Amniotic stem cell (primary cell): ENCODE measurements around the gene PTGDR.

Source experiments
- DNase-seq: peaks from one replicate; lab custom pipeline; 2025; lab: John Stamatoyannopoulos, UW

Gene PTGDR, protein sequence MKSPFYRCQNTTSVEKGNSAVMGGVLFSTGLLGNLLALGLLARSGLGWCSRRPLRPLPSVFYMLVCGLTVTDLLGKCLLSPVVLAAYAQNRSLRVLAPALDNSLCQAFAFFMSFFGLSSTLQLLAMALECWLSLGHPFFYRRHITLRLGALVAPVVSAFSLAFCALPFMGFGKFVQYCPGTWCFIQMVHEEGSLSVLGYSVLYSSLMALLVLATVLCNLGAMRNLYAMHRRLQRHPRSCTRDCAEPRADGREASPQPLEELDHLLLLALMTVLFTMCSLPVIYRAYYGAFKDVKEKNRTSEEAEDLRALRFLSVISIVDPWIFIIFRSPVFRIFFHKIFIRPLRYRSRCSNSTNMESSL

DNA sequence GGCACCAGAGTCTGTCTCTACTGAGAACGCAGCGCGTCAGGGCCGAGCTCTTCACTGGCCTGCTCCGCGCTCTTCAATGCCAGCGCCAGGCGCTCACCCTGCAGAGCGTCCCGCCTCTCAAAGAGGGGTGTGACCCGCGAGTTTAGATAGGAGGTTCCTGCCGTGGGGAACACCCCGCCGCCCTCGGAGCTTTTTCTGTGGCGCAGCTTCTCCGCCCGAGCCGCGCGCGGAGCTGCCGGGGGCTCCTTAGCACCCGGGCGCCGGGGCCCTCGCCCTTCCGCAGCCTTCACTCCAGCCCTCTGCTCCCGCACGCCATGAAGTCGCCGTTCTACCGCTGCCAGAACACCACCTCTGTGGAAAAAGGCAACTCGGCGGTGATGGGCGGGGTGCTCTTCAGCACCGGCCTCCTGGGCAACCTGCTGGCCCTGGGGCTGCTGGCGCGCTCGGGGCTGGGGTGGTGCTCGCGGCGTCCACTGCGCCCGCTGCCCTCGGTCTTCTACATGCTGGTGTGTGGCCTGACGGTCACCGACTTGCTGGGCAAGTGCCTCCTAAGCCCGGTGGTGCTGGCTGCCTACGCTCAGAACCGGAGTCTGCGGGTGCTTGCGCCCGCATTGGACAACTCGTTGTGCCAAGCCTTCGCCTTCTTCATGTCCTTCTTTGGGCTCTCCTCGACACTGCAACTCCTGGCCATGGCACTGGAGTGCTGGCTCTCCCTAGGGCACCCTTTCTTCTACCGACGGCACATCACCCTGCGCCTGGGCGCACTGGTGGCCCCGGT, at the start of gene PTGDR:
TSS of gene PTGDR (plus strand) at position 198 of the 778 bp plus-strand sequence. CDS start at position 315, 117 bp downstream.
- no peak for DNase-seq

DNA sequence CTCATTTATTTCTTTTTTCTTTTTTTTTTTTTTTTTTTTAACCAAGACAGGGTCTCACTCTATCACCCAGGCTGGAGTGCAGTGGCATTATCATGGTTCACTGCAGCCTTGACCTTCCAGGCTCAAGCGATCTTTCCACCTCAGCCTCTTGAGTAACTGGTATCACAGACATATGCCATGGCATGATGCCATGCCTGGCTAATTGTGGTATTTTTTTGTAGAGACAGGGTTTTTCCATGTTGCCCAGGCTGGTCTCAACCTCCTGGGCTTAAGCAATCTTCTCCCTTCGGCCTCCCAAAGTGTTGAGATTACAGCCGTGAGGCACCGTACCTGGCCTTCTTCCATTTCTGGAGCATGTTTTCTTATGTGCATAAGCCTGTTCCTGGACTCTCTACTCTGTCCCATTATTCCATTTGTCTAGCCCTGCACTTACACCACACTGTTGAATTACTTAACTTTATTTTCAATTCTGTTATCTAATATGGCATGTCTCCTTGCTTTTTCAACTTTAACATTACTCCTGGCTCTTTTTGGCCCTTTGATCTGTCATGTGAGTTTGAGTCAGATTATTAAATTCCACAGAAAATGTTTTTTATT, 47.9 kb upstream of the PTGDR start:
- no peak for DNase-seq

DNA sequence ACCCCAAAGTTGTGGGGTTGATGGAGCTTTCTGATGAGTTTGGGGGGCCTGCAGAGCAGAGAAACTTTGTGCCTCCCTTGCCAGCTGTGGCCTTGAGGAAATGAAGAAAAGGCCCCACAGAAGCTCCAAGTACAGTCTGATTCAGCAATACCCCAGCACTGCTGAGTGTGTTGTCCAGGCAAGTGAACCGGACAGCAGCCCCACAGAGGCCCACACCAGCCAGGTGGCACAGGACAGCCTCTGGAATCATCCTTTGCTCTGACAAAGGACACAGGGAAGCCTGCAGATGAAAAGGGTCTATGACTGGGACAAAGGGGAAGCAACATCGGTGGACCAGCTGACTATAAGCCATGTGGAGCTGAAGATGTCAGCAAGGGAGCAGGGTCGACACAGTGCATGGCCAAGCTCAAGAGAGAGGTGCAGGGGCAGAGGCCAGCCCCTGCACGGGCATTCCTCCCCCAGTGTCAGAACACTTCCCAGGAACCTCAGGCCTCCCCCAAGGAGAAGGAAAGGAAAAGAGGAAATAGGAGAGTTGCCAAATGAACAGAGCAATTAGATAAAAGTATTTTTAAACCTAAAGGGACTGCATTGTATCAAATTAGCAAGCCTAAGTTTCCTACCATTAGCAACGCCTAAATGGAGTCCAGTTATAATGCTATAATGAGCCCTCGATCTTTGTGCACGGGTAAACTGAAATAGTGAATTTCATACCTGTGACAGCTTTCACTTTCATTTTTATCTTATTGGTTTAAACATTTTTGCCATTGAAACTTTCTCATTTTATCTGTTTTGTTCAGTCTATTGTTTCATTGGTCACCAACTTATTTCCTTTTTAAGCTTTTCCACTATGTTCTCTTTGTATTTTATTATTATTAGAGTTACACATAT, 46.3 kb upstream of the PTGDR start:
- no peak for DNase-seq

DNA sequence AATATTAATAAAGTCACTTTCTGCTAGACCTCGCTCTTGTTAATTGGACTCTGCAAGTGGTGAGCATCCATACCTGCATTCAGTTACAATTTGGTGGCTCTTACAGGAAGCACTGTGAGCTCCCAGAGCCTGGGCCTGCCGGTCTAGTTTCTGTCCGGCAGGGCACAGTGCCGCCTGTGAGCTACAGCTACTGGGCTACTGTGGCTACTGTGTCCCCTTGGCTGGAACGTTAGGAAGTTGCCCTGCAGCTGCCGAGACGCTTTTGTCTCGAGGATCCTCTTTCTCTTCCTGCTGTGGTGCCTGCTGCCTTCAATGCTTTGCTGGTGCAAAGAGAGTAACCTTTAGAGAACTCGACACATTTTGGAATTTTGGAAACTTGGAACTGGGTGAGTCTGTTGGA, 44.6 kb upstream of the PTGDR start:
- DNase-seq = no peak

DNA sequence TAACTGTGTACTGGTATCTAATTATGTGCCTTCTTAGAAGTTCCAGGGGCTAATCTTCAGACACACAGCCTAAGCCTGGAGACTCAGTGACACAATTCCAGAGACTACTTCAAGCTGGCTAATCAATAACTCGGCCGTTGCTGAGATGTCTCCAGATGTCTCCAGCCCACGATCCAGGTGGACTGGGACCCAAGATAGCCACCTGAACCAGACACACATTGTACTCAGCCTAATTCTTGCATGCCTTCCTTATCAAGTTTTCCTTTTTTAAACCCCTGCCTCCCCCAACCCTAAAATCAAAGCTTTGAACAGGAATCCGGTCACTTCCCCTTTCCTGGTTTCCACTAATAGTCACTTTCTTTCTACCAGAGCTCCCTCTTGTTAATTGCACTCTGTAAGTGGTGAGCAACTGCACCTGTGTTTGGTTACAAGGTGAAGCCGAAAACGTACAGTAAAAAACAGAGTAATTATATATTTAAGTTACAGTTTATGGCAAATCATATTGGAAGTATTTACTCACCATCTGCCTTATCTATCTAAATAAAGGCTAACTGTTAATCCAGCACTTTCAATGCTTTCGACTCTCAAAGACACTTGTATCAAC, 39.8 kb upstream of the PTGDR start:
- no peak for DNase-seq

GRCh38 chr14:52233693-52234092, 33.8 kb upstream of the PTGDR start:
- DNase-seq = no peak

GRCh38 chr14:52235434-52235833, 32.1 kb upstream of the PTGDR start:
- DNase-seq = no peak

GRCh38 chr14:52235866-52236510, 31.5 kb upstream of the PTGDR start:
- no peak for DNase-seq

- no peak for DNase-seq
Measured at GRCh38 chr14:52238682-52239081, 28.8 kb upstream of the PTGDR start.

GRCh38 chr14:52240623-52241022, 26.9 kb upstream of the PTGDR start:
- DNase-seq = no peak

DNA sequence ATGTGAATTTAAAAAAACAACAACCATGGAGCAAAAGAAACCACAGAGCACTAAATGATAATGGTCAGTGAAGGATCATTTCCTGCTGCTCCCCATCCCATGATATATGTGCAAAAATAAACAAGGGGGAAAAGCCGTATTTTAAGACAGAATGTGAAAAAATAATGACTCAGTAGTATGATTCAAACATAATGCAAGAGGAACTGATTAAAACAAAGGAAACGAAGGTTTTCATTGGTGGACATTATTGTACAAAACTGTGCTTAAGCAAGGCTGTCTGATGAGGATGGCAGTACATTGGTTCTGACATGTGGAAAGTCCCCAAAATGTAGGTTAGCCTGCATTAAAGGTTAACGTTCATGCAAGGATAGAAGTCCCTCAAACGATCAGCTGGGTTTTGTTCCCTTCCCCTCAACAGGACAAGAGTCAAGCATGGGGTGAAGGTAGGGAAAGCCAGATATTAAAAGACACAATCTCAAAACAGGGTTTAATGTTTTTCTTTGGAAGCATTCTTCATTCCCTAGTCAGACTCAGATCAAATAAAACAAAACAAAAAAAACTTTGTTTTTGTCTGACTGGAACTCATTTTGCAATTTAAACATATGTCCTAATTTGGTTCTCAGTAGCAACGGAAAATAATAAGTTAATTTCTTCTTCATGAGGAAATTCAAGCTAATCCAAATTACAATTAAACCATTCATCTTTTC, 26.3 kb upstream of the PTGDR start:
- peak; percentile 77 for DNase-seq

DNA sequence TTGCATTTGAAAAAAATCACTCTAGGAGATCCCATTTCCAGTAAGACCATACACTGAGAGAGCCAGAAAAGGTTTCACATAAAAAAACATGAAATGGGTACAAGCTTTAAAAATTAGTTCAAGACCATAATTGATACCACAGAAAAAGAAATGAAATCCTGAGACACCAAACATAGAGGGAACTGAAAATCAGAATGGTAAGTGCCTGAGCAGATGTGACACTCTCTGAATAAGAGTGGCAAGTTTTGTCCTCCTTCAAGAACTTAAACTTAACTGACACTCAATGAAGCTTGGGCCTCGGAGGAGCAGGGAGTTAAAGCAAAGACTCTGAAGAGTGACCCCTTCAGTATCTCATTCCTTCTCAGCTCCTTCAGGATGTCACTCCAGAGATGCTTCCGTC, 23.2 kb upstream of the PTGDR start:
- DNase-seq = no peak

DNA sequence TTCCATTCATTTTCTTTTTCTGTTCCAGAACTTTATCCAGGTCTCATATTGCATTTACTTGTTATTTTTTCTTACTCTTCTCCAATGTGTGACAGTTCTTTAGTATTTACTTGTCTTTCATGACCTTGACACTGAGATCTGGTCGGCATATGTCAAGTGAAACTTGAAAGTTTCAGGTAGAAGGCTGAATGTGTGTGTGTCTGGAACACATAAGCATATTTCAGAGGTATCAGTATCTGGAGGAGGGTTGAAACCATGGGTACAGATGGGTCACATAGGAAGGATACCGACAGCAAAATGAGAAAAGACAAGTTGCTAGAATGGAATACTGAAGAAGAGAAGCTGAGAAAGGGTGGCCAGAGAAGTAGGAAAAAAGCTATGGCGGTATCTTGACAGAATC, 22.5 kb upstream of the PTGDR start:
- no peak for DNase-seq

- no peak for DNase-seq
Measured at GRCh38 chr14:52248057-52248456, 19.4 kb upstream of the PTGDR start.

DNA sequence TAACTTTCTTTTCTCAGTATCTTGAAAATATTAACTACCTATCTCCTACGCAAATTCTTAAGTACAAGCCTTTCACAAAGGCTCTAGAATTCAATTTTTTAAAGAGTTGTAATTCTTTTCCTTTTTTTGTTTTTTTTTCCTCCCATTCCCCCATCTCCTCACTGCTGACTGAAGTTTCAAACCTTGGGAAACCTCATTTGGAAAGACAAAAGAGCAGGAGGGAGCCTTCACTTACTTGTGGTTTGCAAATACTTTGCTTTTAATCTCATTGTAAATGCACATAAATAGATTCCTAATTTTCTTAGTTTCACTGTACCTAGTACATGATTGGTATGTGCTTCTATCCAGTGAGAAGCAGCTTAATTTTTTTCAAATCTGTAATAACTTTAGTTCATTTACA, 15.8 kb upstream of the PTGDR start:
- DNase-seq = no peak

GRCh38 chr14:52253503-52253902, 14.0 kb upstream of the PTGDR start:
- DNase-seq = no peak

GRCh38 chr14:52254086-52254485, 13.4 kb upstream of the PTGDR start:
- DNase-seq = no peak

DNA sequence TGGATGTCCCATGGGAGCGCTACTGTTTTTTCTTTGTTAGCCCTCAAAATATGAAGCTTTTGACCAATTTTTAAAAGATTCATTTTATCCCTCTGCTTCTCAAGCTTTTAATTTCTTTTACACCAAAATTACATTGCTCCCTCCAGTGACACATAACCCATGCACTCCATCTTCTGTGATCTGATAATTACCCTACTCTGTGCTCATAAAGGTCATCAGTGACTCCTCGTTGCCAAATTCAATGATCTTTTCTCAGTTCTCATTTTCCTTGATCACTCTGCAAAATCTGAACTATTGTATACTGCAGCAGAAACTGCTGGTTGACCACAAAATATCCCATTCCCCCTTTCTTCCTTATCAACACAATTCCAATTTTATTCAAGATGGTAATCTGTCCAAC, 8.7 kb upstream of the PTGDR start:
- DNase-seq = no peak

GRCh38 chr14:52259434-52259833, 8.1 kb upstream of the PTGDR start:
- no peak for DNase-seq

DNA sequence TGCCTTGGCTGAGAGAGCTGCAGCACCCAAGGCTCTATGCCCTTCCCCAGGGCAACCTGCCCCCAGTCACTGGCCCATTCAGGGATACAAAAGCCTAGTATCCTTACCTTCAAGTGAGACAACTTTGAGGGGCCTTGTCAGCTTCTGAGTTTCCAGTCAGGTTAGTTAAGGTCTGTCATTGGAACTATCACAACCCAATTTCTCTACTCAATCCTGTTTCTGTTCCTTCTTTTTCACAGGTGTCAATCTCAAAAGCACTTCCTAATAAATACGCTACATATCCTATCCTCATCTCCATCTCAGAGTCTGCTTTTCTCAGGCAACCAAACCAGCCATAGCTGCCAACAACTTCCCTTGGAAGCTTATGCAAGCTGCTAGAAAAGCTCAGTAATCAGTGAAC, 4.9 kb upstream of the PTGDR start:
- no peak for DNase-seq

DNA sequence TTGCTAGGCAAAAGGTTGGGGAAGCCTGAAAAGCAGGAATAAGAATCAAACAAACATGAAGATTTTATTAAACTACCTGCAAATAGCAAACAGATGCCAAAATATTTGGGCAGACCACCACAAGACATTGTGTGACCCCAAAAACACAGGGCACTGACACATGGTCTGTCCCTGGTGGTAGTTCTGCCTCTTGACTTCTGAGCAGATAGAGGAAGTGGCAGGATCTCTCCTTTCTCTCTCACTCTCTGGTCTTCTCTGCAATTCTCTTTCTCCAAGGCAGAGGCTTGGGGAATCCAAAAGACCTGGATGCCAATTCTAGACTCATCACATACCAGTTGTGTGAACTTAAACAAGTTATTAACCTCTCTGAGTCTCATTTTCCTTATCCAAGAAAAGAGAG, 4.3 kb upstream of the PTGDR start:
- DNase-seq = no peak
